ENCODE data around the gene MUC7.
A peak's percentile ranks its signal among the peaks of the same experiment; 100 is the strongest.
"Not testable (repeated sequence)": the region's sequence is repeated elsewhere in the genome, so short reads cannot be mapped to it uniquely, and the experiment has no call there.

The MUC7 gene

GRCh38 chr4:70471897-70472296 is at the start of gene MUC7:
Gene MUC7 (plus strand): TSS chr4:70472197. CDS start chr4:70474022, 1,825 bp downstream.
- no peak for DNase-seq

- no peak for DNase-seq
Measured at GRCh38 chr4:70425306-70425705, 46.7 kb upstream of the MUC7 start.

DNA sequence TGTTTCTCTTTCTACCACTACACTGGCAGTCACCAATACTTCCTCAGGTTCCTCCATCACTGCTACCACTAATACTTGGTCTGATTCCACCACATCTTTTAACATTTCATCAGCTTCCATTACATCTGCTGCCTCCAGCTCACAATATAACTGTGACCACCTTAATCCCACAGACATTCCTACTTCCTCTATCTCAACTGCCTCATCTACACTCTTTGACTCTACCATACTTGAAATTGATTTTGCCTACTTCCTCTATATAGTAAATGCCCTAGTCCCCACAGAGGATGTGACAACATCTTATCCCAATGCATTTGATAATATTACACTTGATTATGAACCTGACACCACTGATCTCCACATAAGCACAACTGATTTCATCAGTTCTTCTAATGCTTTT is 45.2 kb upstream of the MUC7 start:
- DNase-seq, result no peak

DNA sequence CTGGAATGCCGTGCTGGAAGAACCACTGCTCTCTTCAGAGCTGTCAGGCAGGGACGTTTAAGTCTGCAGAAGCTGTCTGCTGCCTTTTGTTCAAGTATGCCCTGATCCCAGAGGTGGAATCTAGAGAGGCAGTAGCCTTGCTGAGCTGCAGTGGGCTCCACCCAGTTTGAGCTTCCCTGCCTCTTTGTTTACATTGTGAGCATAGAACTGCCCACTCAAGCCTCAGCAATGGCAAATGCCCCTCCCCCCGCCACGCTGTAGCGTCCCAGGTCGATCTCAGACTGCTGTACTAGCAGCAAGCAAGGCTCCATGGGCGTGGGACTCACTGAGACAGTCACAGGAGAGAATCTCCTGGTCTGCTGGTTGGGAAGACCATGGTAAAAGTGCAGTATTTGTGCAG is 34.8 kb upstream of the MUC7 start:
- DNase-seq, result no peak

- DNase-seq, result no peak
Measured at GRCh38 chr4:70442474-70442873, 29.5 kb upstream of the MUC7 start.

DNA sequence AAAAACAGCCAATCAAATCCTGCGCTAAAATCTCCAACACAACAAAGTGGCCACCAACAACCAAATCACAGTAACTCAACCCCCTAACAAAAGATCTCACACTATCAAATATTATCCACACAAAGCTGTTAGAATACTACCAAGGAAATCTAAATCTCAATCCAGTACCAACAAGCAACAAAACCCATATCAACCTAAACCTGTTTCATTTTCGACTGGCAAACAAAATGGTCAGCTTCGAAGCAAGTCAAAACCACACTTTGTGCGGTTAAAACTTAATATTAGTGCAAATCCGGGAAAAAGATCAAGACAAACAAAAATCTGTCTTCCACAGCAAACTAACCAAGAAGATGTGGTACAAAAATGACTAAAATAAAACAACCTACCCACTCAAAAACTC is 28.7 kb upstream of the MUC7 start:
- DNase-seq, result no peak

- no peak for DNase-seq
Measured at GRCh38 chr4:70449220-70449619, 22.8 kb upstream of the MUC7 start.

- no peak for DNase-seq
Measured at GRCh38 chr4:70452946-70453345, 19.1 kb upstream of the MUC7 start.

DNA sequence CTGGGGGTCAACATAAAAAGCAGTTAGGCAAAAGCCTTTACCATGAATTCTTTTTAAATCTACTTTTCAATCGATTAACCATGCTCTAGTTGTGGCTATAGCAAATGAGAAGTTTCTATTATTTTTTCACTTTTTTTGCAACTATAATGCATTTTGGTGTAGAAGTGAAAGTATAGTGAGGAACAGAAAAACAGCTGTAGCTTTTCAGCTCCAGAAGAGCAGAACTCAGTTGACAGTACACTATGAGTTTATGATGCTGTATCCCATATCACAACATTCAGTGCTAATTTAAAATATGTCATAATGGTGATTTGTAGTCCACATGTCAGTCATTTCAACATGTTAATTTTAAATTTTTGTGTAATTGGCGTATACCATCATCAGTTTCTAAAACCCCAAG is 8.7 kb upstream of the MUC7 start:
- DNase-seq, result no peak

DNA sequence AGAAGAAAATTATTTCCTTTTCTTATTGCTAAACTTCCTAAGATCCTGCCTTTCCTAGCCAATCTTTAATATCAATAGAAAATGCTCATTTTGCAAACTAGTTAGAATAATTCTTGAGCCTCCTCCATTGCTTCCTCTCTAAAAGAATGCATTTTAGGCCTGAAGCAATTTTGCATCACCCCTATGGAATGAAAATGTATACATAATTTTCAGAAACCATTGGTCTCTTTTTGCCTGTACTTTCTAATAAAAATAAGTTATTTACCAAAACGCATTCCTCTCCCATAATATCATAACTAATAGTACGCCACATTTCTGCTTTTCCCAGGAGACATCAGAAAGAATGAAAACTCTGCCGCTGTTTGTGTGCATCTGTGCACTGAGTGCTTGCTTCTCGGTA is 1.7 kb downstream of the MUC7 start:
- DNase-seq, result no peak

GRCh38 chr4:70488748-70489147 is 16.8 kb downstream of the MUC7 start:
- no peak for DNase-seq

DNA sequence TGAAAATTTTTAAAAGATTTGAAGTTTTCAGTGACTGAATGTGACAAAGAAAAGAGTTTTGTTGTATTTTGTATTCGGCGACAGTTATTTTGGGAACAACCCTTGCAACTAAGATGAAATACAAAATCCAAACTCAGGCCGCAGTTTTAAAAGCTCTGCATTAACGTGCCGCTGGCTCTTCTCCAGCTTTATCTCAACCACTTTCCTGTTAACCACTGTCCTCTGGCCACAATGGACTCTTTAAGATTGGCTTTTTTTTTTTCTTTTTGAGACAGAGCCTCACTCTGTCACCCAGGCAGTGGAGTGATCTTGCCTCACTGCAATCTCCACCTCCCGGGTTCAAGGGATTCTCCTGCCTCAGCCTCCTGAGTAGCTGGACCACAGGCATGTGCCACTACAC is 24.2 kb downstream of the MUC7 start:
- DNase-seq, result no peak

DNA sequence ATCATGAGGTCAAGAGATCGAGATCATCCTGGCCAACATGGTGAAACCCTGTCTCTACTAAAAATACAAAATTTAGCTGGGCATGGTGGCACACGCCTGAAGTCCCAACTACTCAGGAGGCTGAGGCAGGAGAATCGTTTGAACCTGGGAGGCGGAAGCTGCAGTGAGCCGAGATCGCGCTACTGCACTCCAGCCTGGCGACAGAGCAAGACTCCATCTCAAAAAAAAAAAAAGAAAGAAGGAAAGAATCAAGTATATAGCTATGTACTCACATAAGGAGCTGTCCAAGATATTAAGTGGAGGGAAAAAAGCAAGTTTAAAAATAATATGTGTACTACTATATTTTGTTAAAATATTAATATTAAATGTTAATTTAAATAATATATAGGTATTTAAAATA is 29.8 kb downstream of the MUC7 start:
- DNase-seq, result not testable (repeated sequence)

GRCh38 chr4:70504733-70505132 is 32.7 kb downstream of the MUC7 start:
- no peak for DNase-seq

DNA sequence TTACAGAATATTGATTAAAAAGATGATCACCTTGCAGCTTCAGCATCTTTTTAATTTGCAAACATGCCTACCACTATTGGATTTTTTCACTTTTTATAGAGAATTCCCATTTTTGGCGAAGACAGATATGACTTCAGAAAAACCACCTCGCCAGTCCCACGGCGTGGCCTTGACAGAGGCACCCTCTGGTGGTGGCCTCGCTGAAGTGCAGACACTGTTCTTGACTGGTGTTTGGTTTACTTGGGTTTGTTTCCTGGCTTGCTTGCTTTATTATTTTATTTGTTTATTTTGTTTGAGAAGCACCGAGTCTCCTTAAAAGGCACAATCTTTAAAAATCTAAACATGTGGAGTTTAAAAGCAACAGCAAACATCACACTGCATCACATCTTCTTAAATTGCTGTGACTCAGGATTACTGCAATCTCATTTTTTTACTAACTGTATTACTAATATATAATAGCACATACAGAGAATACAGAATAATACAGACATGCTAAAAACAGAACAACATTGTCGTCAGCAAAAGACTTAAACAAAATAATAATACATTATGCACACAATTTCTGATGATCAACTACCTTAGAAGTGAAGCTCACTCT is 33.3 kb downstream of the MUC7 start:
- peak; percentile 23 for DNase-seq

- DNase-seq, result no peak
Measured at GRCh38 chr4:70508801-70509200, 36.8 kb downstream of the MUC7 start.

DNA sequence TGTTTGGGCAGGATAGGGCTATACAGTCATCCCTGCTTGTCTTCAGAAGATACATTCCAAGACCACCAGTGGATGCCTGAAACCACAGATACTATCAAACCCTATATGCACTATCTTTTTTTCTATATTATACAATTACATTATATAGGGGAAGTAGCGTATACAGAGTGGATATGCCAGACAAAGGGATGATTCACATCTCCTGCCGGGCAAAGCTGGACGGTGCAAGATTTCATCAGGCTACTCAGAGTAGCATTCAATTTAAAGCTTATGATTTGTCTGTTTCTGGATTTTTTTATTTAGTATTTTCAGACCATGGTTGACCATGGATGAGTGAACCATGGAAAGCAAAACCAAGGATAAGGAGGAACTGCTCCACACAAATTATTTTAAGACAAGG is 39.4 kb downstream of the MUC7 start:
- no peak for DNase-seq

DNA sequence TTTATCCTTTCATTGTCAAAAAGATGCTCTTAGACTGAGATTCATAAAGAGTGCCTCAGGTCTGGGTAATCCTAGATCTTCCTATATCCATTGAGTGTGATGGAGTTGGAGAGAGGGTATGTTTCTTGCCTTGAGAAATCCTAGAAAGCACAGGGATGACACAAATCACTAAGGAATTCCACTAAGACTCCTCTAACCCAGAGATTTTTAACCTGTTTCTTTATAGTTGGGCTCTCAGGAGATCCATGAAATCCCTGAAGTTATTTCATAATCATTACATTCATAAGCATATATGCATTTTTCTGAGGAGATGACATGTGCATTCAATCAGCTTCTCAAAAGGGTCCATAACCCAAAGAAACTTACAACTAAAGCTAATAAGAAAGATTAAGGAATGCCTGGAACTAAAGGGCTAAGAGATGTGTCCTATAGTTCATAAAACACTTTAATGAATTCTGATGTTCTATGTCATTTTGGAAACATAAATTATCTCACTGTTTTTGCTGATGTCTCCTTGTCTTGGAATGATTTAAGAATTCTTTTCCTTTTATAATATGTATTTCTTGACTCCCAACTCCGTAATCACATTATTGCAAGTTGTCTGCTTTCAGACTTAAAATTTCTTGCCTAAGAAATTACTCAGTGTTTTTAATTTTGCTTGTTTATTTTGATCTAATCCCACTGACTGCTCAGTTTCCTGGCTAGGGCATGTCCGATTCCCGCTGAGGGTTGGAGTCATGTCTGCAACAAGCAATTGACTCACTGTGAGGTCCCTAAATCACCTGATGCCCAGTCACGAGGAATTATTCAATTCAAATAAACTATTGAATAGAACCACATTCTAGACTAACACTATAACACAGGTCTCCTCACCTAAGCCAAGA is 43.6 kb downstream of the MUC7 start:
- no peak for DNase-seq

DNA sequence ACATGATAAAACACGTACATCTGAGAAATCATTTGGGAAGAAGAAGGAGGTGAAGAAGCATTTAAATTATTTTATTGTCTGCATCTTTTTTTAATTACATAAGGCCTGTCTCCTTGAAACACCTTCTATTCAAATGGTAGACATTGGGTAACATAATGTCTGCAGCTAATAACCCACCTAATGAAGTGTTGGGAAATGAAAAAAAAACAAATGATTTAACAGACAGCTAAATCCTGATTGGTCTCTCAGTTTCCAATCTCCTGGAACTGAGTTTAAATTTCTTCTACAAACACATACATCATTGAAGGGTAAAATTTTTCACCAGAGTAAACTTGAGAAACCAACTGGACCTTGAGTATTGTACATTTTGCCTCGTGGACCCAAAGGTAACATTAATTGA is 46.3 kb downstream of the MUC7 start, which contains the start of gene AMTN:
TSS of gene AMTN (plus strand) at position 301 of the 400 bp plus-strand sequence. CDS start 209 bp downstream, outside the sequence.
- no peak for DNase-seq

- no peak for DNase-seq
Measured at GRCh38 chr4:70518716-70519115, 46.7 kb downstream of the MUC7 start.

DNA sequence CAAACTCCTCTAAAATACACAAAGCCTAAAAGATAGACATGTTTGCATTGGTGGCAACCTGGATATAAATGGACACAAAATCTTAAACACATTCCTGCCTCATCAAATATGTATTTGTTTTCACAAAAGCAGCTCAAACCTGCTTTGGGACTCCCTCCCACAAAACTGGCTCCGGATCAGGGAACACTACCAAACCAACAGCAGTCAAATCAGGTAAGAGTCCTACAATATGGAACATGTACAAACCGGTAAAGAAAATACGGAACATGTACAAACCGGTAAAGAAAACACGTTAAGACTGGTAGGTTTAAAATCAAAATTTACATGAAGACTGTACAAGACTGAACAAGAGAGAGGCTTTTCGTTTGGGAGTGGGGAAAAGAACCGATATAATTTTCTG is 50.6 kb downstream of the MUC7 start:
- no peak for DNase-seq

DNA sequence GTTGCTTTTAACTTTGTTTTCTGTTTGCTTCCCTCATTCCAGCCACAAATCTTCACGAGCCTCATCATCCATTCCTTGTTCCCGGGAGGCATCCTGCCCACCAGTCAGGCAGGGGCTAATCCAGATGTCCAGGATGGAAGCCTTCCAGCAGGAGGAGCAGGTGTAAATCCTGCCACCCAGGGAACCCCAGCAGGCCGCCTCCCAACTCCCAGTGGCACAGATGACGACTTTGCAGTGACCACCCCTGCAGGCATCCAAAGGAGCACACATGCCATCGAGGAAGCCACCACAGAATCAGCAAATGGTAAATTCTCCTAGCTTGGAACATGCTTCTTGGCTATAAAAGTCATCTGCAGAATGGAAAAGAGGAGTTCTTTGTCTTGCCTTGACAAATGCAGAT is 59.0 kb downstream of the MUC7 start:
- DNase-seq, result no peak

DNA sequence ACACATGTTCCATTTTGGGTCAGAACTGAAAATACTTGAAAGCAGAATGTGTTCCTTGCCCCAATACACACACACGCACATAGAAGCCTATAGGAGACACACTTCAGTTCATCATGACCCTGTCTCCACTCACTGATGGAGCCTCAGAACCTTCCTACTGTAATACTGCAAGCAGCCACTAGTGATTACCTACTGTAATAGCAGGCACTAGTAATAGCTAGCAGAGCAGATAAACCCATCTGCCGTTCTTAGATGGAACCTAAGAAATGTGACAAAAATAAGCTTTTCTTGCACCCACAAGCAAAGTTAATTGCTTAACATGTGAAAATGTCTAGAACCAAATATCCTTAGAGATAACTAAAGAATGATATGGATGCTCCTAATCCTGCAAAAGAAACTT is 60.0 kb downstream of the MUC7 start:
- DNase-seq, result no peak

All from NCI-H1694 (cell line).